SIG-M5 treated with dmso at 0.1 percent for 504 hours (cell line): Measurements from ENCODE around the gene TRMT11.
A peak's percentile ranks its signal among the peaks of the same experiment; 100 is the strongest.
"Not testable (repeated sequence)": the region's sequence is repeated elsewhere in the genome, so short reads cannot be mapped to it uniquely, and the experiment has no call there.

ENCODE experiments used
- DNase-seq: peaks from one replicate; lab custom pipeline; 2025; ENCODE audit not compliant: unreplicated experiment; lab: John Stamatoyannopoulos, UW

The TRMT11 gene

DNA sequence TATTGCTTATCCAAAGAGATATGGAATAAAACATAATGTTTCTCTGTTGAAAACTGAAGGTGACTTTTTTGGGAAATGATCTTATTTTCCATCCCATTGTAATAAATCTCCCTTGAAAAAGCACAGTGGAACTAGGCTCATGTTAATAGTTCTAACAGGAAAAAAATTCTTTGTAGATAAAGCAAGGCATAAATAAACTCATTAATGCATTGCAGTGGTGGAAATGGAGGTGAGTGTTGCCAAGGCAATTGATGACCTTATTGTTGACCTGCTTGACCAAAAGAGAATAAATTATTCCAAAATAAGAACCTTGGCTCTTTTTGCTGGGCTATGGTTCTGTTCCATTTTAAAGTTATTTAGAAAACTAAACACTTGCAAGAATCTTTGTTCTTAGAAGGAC, 55.2 kb downstream of the TRMT11 start:
- DNase-seq, result no peak

DNA sequence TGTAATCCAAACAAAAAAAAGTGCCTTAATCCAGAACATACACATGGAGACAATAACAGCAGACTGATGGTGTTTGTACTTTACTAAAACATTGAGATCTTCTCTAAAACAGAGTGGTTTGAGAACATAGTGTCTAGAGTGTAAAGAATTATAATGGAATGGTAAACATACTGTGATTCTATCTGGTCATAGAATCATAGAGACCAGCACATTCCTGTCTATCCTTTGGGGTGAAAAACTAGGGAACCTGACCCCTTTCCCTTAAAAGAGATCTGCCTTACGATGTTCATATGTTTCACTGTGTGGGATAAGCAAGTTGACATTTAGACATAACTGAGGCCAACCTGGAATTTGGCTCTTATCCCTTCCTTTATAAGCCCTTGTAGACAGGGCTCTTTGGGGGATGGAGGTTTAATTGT, 55.7 kb downstream of the TRMT11 start:
- DNase-seq, result no peak

DNA sequence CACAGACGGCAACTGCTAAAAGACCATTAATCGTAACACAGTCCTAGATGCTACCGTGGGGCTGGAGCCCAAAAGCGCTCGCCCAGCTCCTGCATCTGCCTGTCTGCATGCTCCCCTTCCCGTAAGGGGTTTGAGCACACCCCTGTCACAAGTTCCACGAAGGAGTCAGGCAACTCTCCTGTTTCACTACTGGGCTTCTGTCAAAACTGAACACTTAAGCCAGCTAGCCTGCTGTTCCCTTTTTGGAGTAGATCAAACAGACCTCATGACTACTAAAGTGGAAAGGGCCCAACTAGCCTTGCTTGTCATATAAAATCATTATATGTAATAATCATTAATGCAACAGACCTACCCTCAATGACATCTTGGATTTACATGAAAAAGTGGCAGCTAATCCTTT, 61.3 kb downstream of the TRMT11 start:
- DNase-seq, result no peak

DNA sequence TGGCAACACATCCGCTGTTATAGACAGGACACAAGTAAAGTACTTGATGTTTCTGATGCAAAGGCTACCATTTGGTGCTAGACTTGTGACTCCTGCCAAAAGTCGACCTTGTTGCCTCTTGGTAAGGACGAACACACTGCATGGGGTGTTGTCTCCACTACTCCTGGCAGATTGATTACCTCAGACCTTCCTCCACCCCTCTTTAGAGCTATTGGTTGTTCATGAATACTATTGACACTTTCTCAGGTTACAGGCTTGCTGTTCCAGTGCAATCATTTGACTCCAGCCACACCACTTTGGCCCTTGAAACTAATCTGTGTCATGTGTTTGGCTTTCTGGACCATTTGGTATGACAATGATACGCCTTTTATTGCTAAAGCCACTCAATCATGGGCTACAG, 62.3 kb downstream of the TRMT11 start:
- no peak for DNase-seq

DNA sequence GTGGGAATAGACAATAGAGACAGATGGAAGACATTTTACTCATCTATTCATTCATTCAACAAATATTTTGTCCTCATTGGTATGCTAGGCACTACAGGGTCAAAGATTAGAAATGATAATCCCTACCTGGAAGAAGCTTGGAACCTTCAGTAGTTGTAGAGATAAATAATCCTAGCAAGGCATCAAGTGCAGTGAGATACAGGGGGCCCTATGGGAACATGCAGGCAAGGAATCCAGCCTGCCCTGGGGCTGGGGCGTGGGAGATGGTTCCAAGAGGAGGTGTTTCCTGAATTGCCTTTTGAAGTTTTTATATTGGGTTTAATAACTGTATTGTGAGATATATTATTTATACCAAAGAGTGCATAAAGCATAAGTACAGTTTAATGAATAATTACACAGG, 64.5 kb downstream of the TRMT11 start:
- DNase-seq, result no peak

DNA sequence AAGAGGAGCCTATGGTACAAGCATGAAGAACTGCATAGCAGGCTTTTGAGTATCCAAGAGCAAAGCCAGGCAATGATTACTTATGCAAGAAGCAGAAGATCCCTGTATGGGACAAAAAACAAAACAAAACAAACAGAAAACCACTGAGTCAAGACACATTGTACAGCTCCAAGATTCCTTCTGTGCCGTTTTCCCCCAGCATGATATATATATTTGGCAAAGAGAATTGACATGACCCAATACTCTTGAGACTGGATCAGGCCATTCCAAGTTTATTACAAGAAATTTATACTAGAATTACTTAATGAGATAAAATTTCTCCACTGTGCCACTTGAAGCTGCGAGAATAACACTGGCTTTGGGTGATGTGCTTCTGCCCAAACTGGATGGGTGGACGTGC, 65.5 kb downstream of the TRMT11 start:
- DNase-seq, result no peak

DNA sequence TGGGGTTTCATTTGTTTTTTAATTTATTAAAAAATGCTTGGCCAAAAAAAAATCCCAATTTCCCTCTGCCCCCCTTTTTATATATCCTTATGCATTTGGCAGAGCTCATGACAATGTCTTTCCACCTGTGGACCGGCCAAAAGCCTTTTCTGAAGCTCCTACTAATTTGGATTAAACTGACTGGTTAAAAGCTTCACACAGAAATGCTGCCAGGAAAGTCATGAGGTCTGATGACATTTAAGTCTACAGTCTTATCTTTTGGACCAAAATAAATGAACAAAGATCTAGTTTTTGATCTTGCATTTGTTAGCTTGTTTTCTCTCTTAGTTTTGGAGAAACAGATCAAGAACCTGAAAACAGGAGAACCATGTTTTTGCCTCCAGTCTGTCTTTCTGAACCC, 66.1 kb downstream of the TRMT11 start:
- DNase-seq, result no peak

DNA sequence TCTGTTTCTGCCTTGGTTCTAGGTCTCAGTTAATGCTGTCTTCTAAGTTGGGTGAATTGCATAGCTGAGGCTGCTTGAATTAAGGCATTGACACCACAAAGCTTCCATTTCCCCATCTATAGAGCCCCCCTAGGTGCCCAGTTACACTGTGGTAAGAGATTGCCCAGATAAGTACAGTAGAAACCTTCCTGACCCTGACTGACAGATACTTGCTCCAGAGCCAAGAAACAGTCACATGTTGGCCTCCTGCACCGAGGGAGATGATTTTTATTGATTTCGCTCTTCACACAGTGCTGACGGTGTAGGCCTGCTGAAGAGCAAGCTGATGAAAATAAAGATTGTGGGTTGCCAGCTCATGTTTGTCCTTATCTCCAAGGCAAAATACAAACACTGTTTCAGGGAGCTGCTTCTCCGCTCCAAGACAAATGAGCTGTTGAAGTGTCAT, 67.9 kb downstream of the TRMT11 start:
- peak; percentile 9 for DNase-seq

DNA sequence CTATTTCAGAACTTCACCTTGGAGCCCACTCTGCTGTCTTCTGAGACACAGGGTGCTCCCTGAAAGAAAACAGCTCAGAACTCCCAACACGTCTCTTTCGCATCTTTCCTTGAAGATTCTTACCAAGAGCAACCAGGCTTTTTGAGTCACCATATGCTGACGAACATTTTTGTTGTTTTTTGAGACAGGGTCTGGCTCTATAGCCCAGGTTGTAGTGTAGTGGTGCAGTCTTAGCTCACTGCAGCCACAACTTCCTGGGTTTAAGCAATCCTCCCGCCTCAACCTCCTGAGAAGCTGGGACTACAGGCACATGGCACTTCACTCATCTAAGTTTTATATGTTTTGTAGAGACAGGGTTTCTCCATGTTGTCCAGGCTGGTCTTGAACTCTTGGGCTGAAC, 68.5 kb downstream of the TRMT11 start:
- peak; percentile 11 for DNase-seq

DNA sequence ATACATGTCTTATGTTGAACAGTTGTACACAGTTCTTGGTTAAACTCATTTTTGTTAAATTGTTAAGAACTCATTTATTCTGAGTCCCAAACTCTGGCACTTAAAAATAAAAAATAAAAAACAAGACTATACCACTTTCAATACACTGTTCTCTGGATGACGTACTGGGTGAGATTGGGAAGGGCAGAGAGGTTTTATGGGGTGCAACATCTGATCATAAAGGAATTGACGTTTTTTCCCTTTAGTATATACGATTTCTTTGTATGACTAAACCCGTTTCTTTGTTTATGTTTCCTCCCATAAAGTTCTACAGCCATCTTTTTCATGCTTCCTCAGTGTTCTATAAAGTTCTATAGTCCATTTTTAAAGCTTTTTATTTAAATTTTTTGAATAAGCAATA, 69.1 kb downstream of the TRMT11 start:
- no peak for DNase-seq

DNA sequence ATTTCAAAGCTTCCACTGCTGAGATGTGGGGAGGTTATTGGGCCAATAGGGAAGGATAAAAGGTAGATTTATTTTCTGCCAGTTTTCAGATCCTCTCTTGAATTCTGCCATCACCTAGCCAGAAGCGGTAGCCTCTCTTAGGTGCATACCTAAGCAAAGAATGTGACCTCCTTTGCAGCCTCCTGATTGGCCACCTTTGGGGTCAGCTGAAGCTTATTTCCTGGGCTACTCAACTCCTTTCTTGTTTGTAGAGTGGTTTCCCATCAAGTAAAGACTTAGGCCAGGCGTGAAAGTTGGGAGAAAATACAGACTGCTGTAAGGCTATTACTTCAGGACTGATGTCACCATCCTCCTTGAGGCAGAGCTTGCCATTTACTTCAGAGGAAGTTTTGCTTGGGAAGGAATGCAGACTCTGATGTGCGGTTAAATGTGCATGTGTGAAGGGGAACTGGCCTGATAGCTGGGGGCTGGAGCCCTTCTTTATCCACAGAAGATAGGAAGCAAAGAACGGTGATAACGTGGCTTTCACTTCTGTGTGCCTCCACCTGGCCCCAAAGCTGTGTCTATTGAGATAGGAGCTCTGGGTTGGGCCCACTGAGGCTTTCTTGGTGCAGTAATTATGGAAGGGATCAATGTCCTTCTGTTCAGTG, 70.1 kb downstream of the TRMT11 start:
- DNase-seq, result no peak

DNA sequence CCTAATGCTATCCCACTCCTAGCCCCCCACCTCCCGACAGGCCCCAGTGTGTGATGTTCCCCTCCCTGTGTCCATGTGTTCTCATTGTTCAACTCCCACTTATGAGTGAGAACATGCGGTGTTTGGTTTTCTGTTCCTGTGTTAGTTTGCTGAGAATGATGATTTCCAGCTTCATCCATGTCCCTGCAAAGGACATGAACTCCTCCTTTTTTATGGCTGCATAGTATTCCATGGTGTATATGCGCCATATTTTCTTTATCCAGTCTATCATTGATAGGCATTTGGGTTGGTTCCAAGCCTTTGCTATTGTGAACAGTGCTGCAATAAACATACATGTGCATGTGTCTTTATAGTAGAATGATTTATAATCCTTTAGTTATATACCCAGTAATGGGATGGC, 71.7 kb downstream of the TRMT11 start:
- not testable (repeated sequence) for DNase-seq

DNA sequence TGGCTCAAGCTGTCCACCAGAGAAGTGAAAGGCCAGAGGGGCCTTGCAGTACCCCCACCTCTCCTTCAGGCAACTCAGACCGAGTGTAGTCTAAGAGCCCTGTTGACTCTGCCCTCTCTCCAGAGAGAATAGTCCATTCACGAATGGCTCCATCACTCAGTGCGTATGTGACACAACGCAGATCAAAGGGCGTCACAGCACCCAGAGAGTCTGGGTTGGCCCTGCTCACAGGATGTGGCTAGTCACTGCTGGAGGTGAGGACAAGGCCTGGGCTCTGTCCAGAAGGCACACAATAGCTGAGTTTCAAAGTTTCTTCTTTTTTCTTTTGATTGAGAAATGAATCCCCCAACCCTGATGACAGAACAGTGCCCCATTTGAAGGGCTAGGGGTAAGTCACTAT, 74.1 kb downstream of the TRMT11 start:
- no peak for DNase-seq

DNA sequence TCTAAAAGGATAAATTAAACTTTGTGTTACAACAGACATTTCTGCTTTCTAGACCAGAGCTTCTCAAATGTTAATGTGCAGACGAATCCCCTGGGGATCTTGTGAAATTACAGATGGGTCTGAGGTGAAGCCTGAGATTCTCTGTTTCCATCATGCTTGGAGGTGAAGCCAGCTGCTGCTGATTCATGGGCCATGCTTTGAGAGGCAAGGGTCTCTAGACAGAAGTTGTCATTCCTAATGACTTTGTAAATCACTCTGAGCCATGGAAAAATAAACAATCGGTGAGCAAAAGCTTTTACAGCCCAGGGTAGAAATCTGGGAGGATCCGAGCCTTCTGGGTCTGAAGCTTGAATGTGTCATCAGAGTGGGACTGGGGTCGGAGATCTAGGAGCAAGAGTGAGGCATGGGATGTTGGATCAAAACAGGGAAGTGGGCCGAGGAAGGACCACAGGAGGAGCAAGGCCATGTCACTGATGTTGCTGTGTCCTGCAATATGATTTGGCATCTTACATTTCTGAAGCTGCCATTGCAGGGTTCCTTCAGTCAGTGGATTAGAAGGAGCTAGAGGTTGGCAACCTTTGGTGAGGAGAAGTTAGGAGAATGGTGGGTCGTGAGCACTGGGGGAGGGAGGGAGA, 77.3 kb downstream of the TRMT11 start:
- DNase-seq, result no peak

DNA sequence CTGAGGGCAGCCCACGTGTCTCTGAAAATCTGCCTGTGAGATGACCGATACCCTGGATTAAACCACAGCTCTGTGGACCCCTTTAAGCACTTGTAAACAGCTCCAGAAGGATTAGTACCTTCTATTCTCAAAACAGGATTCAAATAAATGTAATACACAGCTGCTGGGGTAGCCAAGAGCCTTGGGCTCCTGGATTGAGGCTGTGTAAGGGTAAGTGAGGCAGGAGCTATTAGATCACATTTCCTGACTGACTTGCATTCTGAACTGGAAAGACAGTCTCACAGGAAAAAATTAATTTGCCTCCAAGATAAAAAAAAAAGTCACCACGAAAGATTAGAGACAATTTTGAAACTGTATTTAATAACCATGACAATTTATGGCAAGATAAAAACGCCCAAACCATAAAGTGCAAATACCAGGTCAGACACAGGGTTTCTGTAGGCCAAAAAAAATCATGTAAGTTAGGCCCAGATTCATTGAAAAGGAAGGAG, 78.0 kb downstream of the TRMT11 start:
- no peak for DNase-seq

DNA sequence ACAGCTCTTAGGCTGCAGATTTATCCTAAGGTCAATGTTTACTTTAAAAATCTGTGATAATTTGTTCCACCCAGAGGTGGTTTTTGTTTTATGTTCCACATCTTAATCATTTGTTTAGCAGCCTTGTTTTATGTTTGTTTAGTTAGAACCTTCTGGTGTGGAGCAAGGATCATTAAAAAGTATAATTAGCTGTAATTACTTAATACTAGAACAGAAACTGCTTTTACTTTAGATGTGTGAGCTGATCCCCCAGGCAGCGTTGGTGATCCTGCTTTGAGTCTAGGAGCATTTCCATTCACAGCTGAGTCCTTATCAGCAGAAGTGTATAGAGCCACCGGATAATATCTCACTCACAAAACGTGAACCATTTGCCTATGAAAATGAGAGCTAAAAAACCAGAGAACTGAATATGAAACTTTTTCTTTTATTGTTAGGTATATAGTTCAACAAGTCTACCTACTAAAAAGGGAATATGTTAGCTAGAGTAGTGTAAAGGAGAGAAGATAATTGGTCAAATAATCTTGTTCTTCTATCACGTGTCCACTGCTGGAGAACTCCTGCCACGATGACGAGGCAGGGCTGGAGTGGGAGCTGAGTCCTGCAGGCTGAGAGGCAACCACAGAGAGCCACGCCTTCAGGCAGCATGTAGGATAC, 78.5 kb downstream of the TRMT11 start:
- no peak for DNase-seq

DNA sequence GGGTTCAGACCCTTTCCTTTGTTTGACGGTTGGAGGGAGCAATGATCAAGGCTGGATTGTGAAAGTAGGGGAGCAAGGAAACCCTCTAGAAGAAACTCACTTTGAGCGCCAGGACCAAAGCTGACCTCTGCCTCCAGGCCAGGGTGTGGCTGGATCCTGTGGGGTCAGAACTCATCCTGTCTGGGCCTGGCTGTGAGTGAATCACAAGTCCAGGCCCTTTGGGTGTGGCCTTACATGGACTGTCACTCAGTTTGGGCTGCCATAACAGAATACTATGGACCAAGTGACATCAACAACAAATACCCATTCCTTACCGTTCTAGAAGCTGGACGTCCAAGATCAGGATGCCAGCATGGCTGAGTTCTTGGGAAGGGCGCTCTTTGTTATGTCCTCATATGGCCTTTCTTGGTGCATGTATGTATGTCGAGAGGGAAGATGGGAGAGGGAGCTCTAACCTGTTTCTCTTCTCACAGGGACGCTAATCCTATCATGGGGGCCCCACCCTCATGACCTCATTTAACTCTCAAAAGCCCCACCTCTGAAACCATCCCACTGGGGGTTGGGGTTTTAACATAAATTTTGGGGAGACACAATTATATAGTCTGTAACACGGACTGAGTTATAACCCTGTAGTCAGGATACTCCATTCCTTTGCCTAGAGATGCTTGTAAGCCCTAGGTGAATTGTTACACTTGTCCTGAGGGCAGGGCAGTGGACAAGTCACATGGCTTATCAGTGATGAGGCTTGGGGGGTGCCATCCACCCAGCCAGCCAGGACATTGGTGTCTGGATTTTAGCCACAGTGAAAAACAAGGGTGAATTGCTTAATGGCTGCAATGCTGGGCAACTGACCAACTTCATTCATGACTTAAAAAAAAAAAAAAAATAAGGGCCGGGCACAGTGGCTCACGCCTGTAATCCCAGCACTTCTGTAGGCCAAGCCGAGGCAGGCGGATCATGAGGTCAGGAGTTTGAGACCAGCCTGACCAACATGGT, 80.0 kb downstream of the TRMT11 start:
- no peak for DNase-seq

DNA sequence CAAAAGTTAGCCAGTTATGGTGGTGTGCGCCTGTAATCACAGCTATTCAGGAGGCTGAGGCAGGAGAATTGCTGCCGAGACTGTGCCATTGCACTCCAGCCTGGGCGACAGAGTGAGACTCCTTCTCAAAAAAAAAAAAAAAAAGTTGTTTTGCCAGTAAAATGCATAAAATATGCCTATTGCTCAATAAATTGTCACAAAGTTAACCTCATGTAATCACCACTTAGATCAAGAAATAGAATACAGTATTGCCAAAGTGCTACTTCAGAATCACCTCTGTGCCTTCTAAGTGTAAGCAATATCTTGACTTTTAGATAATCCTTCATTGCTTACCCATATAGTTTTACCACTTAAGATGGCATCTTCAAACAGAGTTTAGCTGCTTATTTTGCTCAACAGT, 80.7 kb downstream of the TRMT11 start:
- DNase-seq, result no peak

DNA sequence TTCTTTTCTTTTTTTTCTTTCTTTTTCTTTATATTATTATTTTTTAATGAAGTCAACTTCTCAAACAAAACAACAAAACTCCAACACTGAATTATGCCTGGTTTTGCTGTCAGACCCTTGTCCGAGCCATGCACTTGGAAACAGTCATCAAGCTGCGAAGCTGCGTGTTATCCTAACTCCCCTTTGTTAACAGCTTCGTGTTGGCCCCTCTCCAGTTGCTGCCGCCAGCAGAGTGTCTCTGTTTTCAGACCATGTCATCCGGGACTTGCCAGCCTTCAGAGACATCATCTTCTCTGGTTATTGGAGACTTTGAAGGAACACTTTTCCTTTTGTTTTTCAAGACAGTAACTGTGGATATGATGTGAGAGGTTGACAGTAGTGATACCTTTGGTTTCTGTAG, 83.1 kb downstream of the TRMT11 start:
- DNase-seq, result no peak

DNA sequence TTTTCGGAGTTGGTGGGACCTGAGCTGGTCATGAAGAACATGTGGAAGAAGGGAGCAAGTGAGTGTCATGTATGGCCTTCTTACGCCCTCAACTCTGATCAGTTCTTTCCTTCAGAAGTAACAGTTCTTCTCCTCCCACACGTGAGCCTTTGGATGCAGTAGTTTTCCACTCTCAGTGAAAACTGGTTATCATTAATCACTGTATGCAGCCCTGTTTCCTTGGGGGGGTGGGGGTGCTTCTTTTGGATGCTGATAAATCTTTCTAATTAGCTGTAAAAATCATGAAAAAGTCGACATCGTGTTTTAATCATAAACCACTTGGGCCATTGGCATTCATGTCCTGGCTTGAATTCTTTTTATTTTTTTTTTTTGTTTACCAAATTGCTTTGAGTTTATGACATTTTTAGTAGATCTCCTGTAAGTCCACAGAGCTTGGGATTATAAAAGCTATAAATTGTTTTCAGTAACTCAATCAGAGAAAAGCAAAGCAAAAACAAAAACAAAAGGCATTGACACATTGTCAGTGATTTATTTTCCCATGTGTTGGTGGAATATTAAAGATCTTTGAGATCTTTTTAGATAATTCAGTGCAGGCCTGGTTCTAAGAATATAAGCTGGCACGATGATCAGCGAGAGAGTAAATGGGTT, 84.8 kb downstream of the TRMT11 start:
- no peak for DNase-seq

DNA sequence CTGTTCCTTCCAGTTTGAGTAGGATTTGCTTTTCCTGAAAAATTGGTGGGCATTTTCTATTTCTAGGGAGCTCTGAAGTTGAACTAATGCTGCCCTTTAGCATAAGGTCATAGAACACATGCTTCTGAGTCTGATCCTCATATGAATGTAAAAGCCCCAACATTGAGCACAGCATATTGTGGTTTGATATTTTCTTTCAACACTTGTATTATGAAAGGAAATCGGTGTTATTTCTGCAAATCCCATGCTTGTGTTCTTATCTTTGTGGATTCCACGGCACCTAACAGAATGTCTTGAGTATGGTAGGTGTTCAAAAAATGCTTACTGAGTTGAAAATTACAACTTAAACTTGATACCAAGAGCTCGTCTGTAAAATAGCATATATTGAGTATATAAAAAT, 85.8 kb downstream of the TRMT11 start:
- DNase-seq, result no peak
